ACC112 (cell line): Measurements from ENCODE around the gene BAD.
A peak's percentile ranks its signal among the peaks of the same experiment; 100 is the strongest.
"Not testable (repeated sequence)": the region's sequence is repeated elsewhere in the genome, so short reads cannot be mapped to it uniquely, and the experiment has no call there.

Experiments
- H2AFZ ChIP-seq: fragments of 200-600 bp; sonication (generic); one replicate; pipeline ENCODE4 v1.6.0; 2017; ENCODE audit warnings: antibody characterized with exemption, low read length; ENCODE audit not compliant: unreplicated experiment
- H3K27ac ChIP-seq: fragments of 200-600 bp; sonication (generic); 2 replicates; pipeline ENCODE4 v1.5.1; 2014; ENCODE audit warnings: low read depth, mild to moderate bottlenecking, antibody characterized with exemption, low read length, moderate library complexity
- H3K27me3 ChIP-seq: fragments of 200-600 bp; sonication (generic); 2 replicates; pipeline ENCODE4 v1.6.1; 2014; ENCODE audit warnings: mild to moderate bottlenecking, antibody characterized with exemption, low read length, moderate library complexity, mixed read lengths; ENCODE audit not compliant: insufficient read depth
- H3K36me3 ChIP-seq: fragments of 200-600 bp; sonication (generic); 2 replicates; pipeline ENCODE4 v1.6.1; 2016; ENCODE audit warnings: mild to moderate bottlenecking, antibody characterized with exemption, low read length, moderate library complexity, mixed read lengths; ENCODE audit not compliant: insufficient read depth
- H3K4me1 ChIP-seq: fragments of 200-600 bp; sonication (generic); one replicate; pipeline ENCODE4 v1.6.1; 2016; ENCODE audit warnings: low read length, mixed read lengths; ENCODE audit not compliant: insufficient read depth, unreplicated experiment, control insufficient read depth
- H3K4me3 ChIP-seq: fragments of 200-600 bp; sonication (generic); 2 replicates; pipeline ENCODE4 v1.5.1; 2014; ENCODE audit warnings: mild to moderate bottlenecking, low read depth, low read length
- H3K79me2 ChIP-seq: fragments of 200-600 bp; sonication (generic); one replicate; pipeline ENCODE4 v1.6.0; 2016; ENCODE audit warnings: low read length; ENCODE audit not compliant: control insufficient read depth, unreplicated experiment, insufficient read depth

Gene BAD

DNA sequence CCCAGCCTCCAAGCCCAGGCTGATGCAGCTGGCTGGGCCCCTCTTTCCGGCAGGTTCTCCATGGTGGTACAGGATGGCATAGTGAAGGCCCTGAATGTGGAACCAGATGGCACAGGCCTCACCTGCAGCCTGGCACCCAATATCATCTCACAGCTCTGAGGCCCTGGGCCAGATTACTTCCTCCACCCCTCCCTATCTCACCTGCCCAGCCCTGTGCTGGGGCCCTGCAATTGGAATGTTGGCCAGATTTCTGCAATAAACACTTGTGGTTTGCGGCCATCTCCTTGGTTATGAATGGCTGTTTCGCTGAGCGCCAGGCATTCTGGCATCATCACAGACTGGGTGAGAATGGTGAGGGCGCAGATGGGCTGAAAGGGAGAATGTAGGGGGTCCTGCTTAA is 37.1 kb upstream of the BAD start:
- Histone ChIP-seq H3K27ac (no peak overlapping the region), H3K36me3 (no peaks in the 10 kb centered on the region), H3K4me3 (no peak overlapping the region), H2AFZ (no peak overlapping the region), H3K79me2 (peaks cover 13% of the 10 kb centered on the region), H3K27me3 (no peaks in the 10 kb centered on the region), H3K4me1 (peaks cover 11% of the 10 kb centered on the region)

GRCh38 chr11:64321026-64321425 is 36.6 kb upstream of the BAD start:
- Histone ChIP-seq H3K27ac (no peak overlapping the region), H3K79me2 (peaks cover 18% of the 10 kb centered on the region), H3K4me3 (no peak overlapping the region)

DNA sequence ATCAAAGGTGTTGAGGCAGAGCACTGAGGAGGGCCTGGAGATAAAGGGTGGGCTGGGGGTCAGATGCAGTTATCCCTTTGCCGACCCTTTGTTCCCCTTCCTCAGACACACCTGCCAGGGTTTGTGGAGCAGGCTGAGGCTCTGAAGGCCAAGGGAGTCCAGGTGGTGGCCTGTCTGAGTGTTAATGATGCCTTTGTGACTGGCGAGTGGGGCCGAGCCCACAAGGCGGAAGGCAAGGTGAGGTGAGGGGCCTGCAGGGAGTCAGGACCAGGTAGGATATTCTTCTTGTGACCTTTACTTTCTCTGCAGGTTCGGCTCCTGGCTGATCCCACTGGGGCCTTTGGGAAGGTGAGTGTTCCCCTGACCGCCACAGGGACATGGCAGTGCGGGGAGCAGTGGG is 36.1 kb upstream of the BAD start:
- Histone ChIP-seq H3K4me3 (no peak overlapping the region), H3K79me2 (peaks cover 18% of the 10 kb centered on the region), H3K27ac (no peak overlapping the region), H3K27me3 (no peaks in the 10 kb centered on the region), H2AFZ (no peak overlapping the region), H3K4me1 (peaks cover 11% of the 10 kb centered on the region), H3K36me3 (no peaks in the 10 kb centered on the region)

More at GRCh38 chr11:64321026-64321425, 36.6 kb upstream of the BAD start:
- Histone ChIP-seq H2AFZ (no peak overlapping the region), H3K27me3 (no peaks in the 10 kb centered on the region), H3K4me1 (peaks cover 11% of the 10 kb centered on the region), H3K36me3 (no peaks in the 10 kb centered on the region)

- Histone ChIP-seq H3K4me1 (peaks cover 11% of the 10 kb centered on the region), H3K4me3 (peak overlapping the region; percentile 93), H2AFZ (no peak overlapping the region), H3K27me3 (no peaks in the 10 kb centered on the region), H3K27ac (no peak overlapping the region), H3K79me2 (peaks cover 18% of the 10 kb centered on the region), H3K36me3 (no peaks in the 10 kb centered on the region)
Measured at GRCh38 chr11:64318766-64319761, 34.6 kb upstream of the BAD start.

GRCh38 chr11:64317961-64318765 is 33.7 kb upstream of the BAD start, which contains the start of gene PRDX5:
TSS of gene PRDX5 (plus strand) at chr11:64318121. CDS start at chr11:64318216, 95 bp downstream.
- Histone ChIP-seq H2AFZ (peak within 1 kb of the TSS; percentile 87), H3K4me3 (peak within 1 kb of the TSS; percentile 93), H3K27ac (peak within 1 kb of the TSS; percentile 95), H3K36me3 (no peaks in the 10 kb centered on the region), H3K4me1 (peaks cover 15% of the 10 kb centered on the region), H3K79me2 (peaks cover 18% of the 10 kb centered on the region), H3K27me3 (no peaks in the 10 kb centered on the region)

GRCh38 chr11:64317325-64317960 is 33.0 kb upstream of the BAD start, which contains the start of gene TRMT112:
TSS of gene TRMT112 (minus strand) at chr11:64317559. CDS start at chr11:64317526, 33 bp downstream.
- peaks cover 15% of the 10 kb centered on the region for H3K4me1 ChIP-seq
- H3K27me3 ChIP-seq, result no peaks in the 10 kb centered on the region
- peak within 1 kb of the TSS; percentile 95 for H3K27ac ChIP-seq
- peaks cover 18% of the 10 kb centered on the region for H3K79me2 ChIP-seq
- peak within 1 kb of the TSS; percentile 93 for H3K4me3 ChIP-seq
- H2AFZ ChIP-seq, result peak within 1 kb of the TSS; percentile 87
- H3K36me3 ChIP-seq, result no peaks in the 10 kb centered on the region

- Histone ChIP-seq H3K79me2 (peaks cover 18% of the 10 kb centered on the region), H3K36me3 (no peaks in the 10 kb centered on the region)
Measured at GRCh38 chr11:64316672-64317324, 32.3 kb upstream of the BAD start.

DNA sequence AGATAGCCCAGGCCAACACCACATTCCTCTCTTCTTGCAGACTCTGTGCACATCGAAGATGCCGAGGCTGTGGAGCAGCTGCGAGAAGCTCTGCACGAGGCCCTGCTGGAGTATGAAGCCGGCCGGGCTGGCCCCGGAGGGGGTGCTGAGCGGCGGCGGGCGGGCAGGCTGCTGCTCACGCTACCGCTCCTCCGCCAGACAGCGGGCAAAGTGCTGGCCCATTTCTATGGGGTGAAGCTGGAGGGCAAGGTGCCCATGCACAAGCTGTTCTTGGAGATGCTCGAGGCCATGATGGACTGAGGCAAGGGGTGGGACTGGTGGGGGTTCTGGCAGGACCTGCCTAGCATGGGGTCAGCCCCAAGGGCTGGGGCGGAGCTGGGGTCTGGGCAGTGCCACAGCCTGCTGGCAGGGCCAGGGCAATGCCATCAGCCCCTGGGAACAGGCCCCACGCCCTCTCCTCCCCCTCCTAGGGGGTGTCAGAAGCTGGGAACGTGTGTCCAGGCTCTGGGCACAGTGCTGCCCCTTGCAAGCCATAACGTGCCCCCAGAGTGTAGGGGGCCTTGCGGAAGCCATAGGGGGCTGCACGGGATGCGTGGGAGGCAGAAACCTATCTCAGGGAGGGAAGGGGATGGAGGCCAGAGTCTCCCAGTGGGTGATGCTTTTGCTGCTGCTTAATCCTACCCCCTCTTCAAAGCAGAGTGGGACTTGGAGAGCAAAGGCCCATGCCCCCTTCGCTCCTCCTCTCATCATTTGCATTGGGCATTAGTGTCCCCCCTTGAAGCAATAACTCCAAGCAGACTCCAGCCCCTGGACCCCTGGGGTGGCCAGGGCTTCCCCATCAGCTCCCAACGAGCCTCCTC is 31.4 kb upstream of the BAD start:
- peaks cover 15% of the 10 kb centered on the region for H3K4me1 ChIP-seq
- not testable (repeated sequence) for H3K36me3 ChIP-seq, H3K27ac ChIP-seq, H2AFZ ChIP-seq, H3K27me3 ChIP-seq
- peak overlapping the region; percentile 93 for H3K4me3 ChIP-seq
- H3K79me2 ChIP-seq, result peaks cover 18% of the 10 kb centered on the region

More at GRCh38 chr11:64316672-64317324, 32.3 kb upstream of the BAD start:
- Histone ChIP-seq H3K4me3 (peak overlapping the region; percentile 93), H3K27me3 (no peaks in the 10 kb centered on the region), H3K4me1 (peaks cover 15% of the 10 kb centered on the region), H3K27ac (peak overlapping the region; percentile 95), H2AFZ (peak overlapping the region; percentile 27)

GRCh38 chr11:64314805-64315561 is 30.5 kb upstream of the BAD start:
- Histone ChIP-seq H3K4me3 (no peak overlapping the region), H3K27ac (no peak overlapping the region), H3K36me3 (no peaks in the 10 kb centered on the region), H3K4me1 (peaks cover 15% of the 10 kb centered on the region), H3K79me2 (peaks cover 18% of the 10 kb centered on the region), H3K27me3 (no peaks in the 10 kb centered on the region), H2AFZ (no peak overlapping the region)
